ENCODE data around the gene SLC23A1.
"Not testable (repeated sequence)": the region's sequence is repeated elsewhere in the genome, so short reads cannot be mapped to it uniquely, and the experiment has no call there.

The SLC23A1 gene

GRCh38 chr5:139383275-139383992, at the start of gene SLC23A1:
SLC23A1 (minus strand) TSS chr5:139383297; CDS start chr5:139383253, 44 bp downstream.
- DNase-seq (ENCODE audit: extremely low read depth in 1 of 2, low read depth in 1 of 2): no peak

- no peak for DNase-seq (ENCODE audit: extremely low read depth in 1 of 2, low read depth in 1 of 2)
Observed at GRCh38 chr5:139431706-139432105, 48.6 kb upstream of the SLC23A1 start.

DNA sequence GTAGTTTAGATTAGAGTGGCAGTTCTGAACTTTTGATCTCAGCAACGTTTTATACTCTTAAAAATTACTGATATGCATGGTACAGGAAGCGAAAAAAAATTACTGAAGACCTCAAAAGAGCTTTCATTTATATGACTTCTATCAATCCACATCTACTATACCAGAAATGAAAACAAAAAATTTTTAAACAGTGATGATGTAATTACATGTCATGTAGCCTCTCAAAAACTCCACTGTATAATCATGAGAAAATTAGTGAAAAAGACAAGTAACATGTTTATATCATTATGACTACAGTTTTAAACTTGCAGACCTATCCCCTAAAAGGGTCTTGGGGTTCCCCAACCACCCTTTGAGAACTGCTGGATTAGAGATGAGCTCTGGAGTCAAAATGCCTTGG, 46.9 kb upstream of the SLC23A1 start:
- no peak for DNase-seq (ENCODE audit: extremely low read depth in 1 of 2, low read depth in 1 of 2)

GRCh38 chr5:139426203-139426885, 43.2 kb upstream of the SLC23A1 start:
- DNase-seq (ENCODE audit: extremely low read depth in 1 of 2, low read depth in 1 of 2): no peak

DNA sequence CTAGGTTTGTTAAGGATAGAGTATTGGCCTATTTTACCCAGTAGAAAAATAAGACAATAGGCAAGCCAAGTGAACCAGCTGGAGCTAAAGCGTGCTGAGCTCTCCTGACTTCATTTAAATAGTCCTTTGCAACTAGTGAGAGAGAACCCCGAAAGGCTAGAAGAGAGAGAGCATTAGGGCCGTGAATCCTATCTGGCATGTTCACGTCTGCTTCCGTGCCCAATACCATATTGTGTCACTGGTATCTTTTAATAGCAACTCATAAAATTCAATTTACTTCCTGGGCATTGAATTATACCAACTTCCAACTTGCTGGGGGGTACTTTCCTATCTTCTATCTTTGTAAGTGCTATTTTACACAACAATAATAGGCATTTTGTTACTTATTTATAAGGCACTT, 42.4 kb upstream of the SLC23A1 start:
- DNase-seq (ENCODE audit: extremely low read depth in 1 of 2, low read depth in 1 of 2): no peak

DNA sequence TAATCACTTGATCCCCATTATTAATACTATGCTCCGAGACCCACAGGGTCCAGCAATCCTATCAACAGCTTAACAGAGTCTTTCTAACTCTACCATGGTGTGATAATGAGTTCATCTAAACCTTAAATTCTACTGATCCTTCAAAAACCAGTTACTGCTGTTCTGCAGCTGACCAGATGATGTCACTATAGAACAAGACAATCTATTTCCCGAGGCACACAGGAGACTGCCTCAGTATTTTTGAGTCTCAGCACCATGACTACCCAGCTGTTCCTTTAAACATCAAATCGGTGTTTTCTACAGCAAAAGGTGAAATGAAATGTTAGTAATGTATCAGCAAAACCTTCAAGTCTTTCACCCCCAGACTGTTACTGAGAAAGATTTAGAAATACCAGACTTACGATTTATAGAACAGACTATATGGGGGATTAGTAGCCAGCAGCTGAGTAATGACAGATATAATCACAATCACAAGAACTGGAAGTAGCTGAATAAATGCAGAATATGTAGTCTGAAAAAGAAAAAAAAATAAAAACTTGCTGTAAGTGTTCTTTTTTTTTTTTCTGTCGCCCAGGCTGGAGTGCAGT, 39.3 kb upstream of the SLC23A1 start:
- no peak for DNase-seq (ENCODE audit: extremely low read depth in 1 of 2, low read depth in 1 of 2)

DNA sequence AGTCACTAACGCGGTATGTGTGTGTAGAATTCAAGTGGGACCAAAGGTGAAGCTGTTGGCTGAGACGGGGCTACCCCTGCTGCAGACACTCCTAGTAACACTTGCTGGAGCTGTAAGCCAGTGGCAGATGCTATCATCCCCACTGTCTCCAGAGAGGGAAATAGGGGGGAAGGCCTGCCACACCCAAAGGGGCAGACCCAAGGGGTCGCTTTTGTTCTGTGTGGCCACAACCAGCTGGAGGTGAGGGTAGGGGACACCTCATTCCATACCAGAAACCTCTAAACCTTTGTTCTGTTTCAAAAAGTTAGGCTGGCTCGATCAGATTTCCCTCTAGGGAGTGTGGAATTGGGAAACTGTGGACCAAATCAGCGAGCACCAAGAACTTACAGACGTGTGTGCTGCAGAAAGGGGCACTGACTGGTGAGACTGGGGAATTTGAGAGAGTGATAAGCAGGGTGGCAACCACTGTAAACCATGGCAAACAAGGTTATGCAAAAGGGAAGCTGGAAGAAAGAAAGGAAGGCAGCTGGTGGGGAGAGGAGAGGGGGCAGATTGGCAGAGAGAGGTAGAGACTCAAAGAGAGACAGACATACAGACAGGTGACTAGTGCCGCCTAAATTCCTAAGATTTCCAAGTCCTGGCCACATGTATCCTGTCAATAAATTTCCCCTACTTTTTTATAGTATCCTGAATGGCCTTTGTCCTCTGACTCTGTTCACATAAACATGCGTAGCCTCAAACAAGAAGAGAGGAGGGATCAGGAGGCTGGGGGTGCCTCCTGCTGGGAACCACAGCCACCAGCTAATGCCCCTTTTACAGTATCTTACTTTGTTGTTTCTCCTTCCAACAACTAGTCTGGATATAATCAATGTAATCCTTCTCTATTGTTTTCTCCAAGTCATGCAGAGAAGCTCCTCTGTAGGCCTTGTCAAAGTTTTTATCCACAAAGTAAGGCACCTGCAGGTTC, 36.4 kb upstream of the SLC23A1 start:
- DNase-seq (ENCODE audit: extremely low read depth in 1 of 2, low read depth in 1 of 2): no peak

- no peak for DNase-seq (ENCODE audit: extremely low read depth in 1 of 2, low read depth in 1 of 2)
Observed at GRCh38 chr5:139418793-139419192, 35.7 kb upstream of the SLC23A1 start.

GRCh38 chr5:139417214-139417613, 34.1 kb upstream of the SLC23A1 start:
- no peak for DNase-seq (ENCODE audit: extremely low read depth in 1 of 2, low read depth in 1 of 2)

DNA sequence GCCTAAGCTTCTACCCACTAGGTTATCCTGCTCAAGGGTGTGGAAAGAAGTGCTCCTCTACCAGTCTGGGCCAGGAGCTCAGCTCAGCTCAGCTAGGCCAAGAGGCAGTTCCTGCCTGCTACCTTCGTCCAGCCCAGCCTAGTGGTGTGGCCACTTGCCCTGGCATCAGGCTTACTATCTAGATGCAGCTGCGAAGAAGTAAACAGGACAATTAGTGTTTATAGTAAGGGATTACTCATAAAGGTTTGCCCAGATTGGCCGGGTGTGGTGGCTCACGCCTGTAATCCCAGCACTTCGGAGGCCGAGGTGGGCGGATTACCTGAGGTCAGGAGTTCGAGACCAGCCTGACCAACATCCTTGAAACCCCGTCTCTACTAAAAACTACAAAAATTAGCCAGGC, 33.6 kb upstream of the SLC23A1 start:
- DNase-seq (ENCODE audit: extremely low read depth in 1 of 2, low read depth in 1 of 2): no peak

- DNase-seq (ENCODE audit: extremely low read depth in 1 of 2, low read depth in 1 of 2): no peak
Observed at GRCh38 chr5:139415869-139416268, 32.8 kb upstream of the SLC23A1 start.

DNA sequence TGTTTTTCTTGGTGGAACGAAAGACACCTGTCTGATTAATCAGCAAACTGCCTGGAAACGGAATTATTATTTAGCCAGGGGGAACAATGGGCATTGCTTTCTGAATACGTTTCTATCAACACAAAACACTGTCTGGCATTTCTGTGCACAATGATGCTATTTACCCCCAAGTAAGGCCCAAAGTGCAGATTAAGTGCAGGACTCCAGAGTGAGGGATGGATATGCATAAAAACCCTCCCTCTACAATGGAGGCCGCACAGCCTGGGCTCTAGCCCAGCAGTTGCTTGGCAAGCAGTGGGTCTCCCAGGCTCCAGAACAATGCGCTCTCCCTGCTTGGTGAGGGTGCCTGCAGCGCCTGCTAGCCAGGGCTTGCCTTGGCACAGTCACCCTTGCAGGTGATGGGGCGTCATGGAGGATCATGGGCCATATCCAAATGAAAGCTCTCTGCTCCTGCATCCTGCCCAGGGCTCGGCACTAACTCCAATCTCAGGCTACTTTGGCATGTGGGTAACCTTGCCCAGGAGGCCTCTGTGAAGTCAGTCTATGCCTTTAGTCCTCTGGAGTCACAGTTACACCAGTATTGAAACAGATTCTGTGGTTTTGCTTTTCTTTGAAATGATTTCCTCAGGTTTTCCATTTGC, 32.2 kb upstream of the SLC23A1 start:
- DNase-seq (ENCODE audit: extremely low read depth in 1 of 2, low read depth in 1 of 2): no peak

DNA sequence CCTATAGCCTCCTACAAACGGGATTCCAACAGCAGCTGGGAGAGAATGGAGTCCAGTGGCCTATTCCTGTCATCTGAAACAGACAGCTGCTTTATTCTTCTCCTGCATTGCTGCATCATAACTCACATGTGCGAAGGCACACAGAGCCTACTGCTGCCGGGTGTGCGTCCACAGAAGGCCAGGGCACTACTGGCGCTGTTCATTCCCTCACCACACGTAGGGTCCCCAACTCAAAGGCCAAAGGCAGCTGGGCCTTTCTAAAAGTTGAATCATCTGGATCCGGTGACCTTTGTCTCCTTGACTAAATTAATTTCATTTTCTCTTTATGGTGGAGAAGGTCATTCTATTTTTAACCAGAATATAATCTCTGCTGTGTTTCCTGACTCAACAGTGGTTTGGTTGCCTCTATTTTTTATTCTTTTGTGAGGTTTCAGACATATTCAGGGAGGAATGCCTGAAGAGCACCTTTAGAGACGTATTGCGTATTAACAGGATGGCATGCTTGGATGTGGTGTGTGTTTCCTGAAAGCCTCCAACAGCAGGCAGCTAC, 31.6 kb upstream of the SLC23A1 start:
- DNase-seq (ENCODE audit: extremely low read depth in 1 of 2, low read depth in 1 of 2): no peak

DNA sequence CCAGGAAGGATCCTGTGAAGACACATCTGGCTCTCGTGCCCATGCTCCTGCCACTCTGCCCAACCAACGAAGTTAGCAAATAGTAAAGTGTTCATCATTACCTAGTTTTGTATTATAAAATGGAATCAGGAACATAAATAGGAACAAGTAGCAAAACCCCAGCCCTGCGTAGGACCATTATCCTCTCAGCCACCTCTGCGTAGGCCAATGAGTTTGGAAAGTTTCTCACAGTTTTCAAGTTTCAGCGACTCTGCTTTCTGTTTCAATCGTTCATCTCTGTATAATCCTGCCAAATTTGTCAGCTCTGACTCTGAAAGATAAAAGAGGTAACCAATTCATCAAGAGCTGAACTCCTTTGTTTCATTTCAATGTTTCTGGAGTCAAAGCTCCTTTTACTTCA, 30.9 kb upstream of the SLC23A1 start:
- DNase-seq (ENCODE audit: extremely low read depth in 1 of 2, low read depth in 1 of 2): no peak

DNA sequence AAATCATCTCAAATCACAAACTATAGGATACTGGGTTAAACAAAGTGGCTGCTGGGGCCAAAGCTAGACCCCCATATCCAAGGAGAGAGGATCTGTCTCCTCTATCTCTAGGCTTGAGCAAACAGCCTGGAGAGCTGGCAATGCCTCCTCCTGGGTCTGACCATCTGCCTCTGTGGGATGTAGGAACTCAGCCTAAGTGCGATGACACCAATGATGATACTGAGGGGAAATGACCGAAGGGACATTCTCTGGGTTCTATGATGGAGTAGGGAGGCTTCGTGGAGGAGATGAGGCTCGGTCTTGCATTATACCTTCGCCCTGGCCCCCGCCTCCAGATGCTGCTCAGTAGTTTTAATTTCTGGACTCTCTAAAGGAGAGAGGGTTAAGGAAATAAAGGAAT, 30.1 kb upstream of the SLC23A1 start:
- DNase-seq (ENCODE audit: extremely low read depth in 1 of 2, low read depth in 1 of 2): no peak

DNA sequence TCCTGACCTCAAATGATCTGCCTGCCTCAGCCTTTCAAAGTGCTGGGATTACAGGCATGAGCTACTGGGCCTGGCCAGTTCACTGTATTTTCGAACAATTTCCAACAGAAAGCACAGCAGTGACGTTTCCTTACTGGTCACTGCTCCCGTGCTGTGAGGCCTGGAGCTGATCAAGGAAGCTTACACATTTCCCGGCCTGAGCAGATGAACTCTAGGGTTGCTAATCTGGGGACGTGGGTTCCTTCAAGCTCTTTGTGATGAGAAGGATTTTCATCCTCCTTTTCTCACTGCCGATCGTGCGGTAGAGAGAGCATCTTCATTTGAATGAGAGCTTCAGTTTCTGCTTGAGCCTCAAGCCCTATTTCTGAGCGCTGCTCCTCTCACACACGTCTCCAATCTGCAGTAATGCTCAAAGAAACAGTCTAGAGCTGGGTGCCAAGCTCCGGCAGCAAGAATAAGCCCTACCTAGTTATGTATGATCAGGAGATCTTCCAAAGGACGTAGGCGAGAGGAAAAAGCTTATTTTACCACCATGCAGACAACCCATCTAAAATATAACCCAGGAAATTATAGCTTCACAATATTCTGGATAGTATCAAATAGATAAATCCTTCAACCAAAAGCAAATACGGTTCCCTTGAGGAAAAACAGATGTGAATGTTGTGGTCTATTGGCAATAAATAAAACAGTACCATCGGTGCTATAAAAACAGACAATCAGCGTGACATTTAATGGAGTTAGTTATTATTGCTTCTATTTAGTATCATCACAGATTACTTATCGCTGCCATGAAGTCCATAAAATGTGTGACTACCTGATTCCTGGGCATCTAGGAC, 28.1 kb upstream of the SLC23A1 start:
- no peak for DNase-seq (ENCODE audit: extremely low read depth in 1 of 2, low read depth in 1 of 2)

- DNase-seq (ENCODE audit: extremely low read depth in 1 of 2, low read depth in 1 of 2): no peak
Observed at GRCh38 chr5:139410121-139410992, 27.3 kb upstream of the SLC23A1 start.

GRCh38 chr5:139409116-139409515, 26.0 kb upstream of the SLC23A1 start:
- not testable (repeated sequence) for DNase-seq (ENCODE audit: extremely low read depth in 1 of 2, low read depth in 1 of 2)
